ENCODE data around the gene RASSF10. TPM values are rescaled to one million over a fixed set of nuclear protein-coding genes. Genes with fewer than 3 reads are reported as not detected.

The RASSF10 gene
- total and polyA plus RNA-seq, 2 experiments from 2014 or later, result not detected

DNA sequence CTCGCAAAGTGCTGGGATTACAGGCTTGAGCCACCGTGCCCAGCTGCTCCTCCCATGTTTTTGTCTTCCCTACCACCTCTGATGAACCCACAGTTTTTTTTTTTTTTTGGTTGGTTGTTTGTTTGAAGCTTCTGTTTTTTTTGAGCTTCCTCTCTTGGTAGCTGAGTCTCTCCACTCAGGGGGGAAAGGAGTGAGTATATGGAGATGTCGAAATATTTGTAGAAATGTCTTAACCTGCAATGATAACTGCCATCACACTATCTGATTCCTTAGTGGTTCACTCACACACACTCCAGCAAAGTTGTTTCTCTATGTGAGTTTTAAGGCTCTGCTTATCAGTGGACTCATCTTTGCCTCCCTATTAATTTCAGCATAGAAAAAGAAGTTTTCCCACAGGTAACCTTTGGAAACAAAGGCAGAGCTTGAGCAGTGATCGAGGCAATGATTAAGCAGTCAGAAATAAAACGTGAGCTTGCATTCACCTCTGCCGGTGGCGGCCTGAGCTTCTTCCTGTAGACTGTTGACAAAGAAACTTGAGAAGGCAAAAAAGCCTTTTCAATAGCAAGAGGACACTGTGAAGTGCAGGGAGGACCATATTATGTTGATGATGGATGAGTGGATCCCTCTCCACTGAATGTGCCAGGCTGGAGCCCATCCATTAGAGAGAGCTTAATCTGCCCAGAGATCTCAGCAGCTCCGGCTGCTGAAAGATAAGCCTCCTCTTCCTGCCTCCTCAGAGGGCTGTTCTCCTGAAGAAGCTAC, 29.0 kb upstream of the RASSF10 start:
- TF ChIP-seq EZH2phosphoT487 (IDR thresholded peaks at IDR 0.05; ENCODE audit: insufficient read depth, low read depth) (no peak), EZH2 (IDR thresholded peaks at IDR 0.05; ENCODE audit: insufficient read depth, poor library complexity, severe bottlenecking) (no peak)
- in situ Hi-C loops (cut with MboI), result no loop called here

DNA sequence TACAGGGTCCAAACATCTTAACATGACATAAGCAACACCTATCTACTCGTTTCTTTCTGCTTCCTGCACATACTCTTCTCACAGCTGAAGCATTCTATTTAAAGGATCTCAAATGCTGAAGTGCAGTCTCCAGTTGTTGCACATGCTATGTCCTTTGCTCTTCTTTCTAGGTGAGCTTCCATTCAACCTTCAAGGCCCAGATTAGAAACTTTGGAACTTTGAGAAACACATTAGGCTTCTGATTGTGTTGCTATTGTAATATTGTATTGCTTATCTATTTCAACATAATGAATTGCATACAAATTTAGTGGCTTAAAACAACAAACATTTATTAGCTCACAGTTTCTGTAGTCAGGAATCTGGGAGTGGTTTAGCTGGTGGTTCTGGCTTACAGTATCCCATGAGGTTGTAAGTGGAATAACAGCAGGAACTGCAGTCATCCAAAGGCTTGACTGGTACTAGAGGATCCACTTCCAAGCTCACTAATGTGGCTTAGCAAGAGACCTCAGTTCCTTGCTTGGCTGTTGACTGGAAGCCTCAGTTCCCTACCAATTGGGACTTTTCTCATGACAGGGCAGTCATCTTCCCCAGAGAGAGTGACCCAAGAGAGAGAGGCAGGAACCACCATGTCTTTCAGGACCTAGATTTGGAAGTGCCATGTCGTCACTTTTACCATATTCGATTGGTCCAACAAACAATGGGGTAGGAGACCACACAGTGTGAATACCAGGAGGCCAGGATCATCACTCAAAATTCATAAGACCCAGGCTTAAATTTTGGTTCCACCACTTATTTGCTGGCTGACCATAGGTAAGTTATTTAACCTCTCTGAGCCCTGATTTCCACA, 27.2 kb upstream of the RASSF10 start:
- WGBS, 2 experiments (ENCODE audit: low coverage in 1 of 2, low lambda C conversion rate in 2 of 2, missing lambda C conversion rate in 2 of 2), result 53 to 69% methylated on average over 3 of the region's 3 CpGs
- H3K4me1 ChIP-seq (ENCODE audit: insufficient read depth), result no peaks in the 10 kb centered on the region
- no peak overlapping the region for H3K4me3 ChIP-seq
- H2AFZ ChIP-seq, result no peak overlapping the region
- no peaks in the 10 kb centered on the region for H3F3A ChIP-seq (ENCODE audit: insufficient read depth)
- H4K20me1 ChIP-seq (ENCODE audit: insufficient read depth), result no peaks in the 10 kb centered on the region
- H3K79me2 ChIP-seq (ENCODE audit: insufficient read depth), result no peaks in the 10 kb centered on the region
- no peak overlapping the region for H3K27ac ChIP-seq
- H3K36me3 ChIP-seq (ENCODE audit: low read depth), result no peaks in the 10 kb centered on the region
- H3K9me2 ChIP-seq (ENCODE audit: insufficient read depth), result no peaks in the 10 kb centered on the region
- no peak overlapping the region for H3K4me2 ChIP-seq (ENCODE audit: unreplicated experiment)
- H3K9me3 ChIP-seq (ENCODE audit: low read depth), result no peaks in the 10 kb centered on the region
- TF ChIP-seq EZH2 (IDR thresholded peaks at IDR 0.05; ENCODE audit: insufficient read depth, poor library complexity, severe bottlenecking) (no peak), EZH2phosphoT487 (IDR thresholded peaks at IDR 0.05; ENCODE audit: insufficient read depth, low read depth) (no peak)
- peaks cover 42% of the 10 kb centered on the region for H3K27me3 ChIP-seq (replicated peaks; ENCODE audit: insufficient read depth)
- H3K9ac ChIP-seq, result no peak overlapping the region
- peak; percentile 31 for DNase-seq
- in situ Hi-C loops (cut with MboI), result no loop called here

More for the DNA sequence above, 29.0 kb upstream of the RASSF10 start:
- peaks cover 36% of the 10 kb centered on the region for H3K27me3 ChIP-seq (replicated peaks; ENCODE audit: insufficient read depth)
- H3K4me2 ChIP-seq (ENCODE audit: unreplicated experiment), result no peak overlapping the region
- 55 to 56% methylated on average over 7 to 8 of the region's 8 CpGs for WGBS, 2 experiments (ENCODE audit: low coverage in 1 of 2, low lambda C conversion rate in 2 of 2, missing lambda C conversion rate in 2 of 2)
- H3K36me3 ChIP-seq (ENCODE audit: low read depth), result no peaks in the 10 kb centered on the region
- H3K4me3 ChIP-seq, result no peak overlapping the region
- no peaks in the 10 kb centered on the region for H3K79me2 ChIP-seq (ENCODE audit: insufficient read depth)
- H3K9me3 ChIP-seq (ENCODE audit: low read depth), result no peaks in the 10 kb centered on the region
- H4K20me1 ChIP-seq (ENCODE audit: insufficient read depth), result no peaks in the 10 kb centered on the region
- H3K9ac ChIP-seq, result no peak overlapping the region
- H2AFZ ChIP-seq, result no peak overlapping the region
- H3F3A ChIP-seq (ENCODE audit: insufficient read depth), result no peaks in the 10 kb centered on the region
- H3K27ac ChIP-seq, result no peak overlapping the region
- H3K9me2 ChIP-seq (ENCODE audit: insufficient read depth), result no peaks in the 10 kb centered on the region
- no peaks in the 10 kb centered on the region for H3K4me1 ChIP-seq (ENCODE audit: insufficient read depth)
- no peak for DNase-seq

DNA sequence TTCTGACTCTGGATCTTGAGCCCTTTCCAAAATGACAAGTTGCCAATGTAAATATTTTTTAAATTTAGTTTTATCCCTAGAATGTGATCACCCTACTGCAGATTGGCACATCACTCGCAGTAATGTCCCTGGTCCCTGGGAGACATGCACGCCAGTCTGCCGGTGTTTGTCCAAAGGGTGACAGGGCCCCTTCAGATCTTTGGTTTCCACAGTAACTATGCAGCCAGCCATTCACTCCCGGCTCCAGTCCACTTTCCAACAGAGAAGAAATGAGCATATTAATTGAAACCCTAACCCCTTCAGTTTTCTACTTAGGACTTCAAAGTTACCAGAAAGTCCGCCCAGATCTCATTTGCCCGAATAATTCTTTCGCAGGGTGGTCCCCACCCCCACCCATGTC, 25.8 kb upstream of the RASSF10 start:
- Histone ChIP-seq H3K79me2 (ENCODE audit: insufficient read depth) (no peaks in the 10 kb centered on the region), H3K4me2 (ENCODE audit: unreplicated experiment) (no peak overlapping the region), H3K9me2 (ENCODE audit: insufficient read depth) (no peaks in the 10 kb centered on the region), H3F3A (ENCODE audit: insufficient read depth) (no peaks in the 10 kb centered on the region), H4K20me1 (ENCODE audit: insufficient read depth) (no peaks in the 10 kb centered on the region), H3K27me3 (replicated peaks; ENCODE audit: insufficient read depth) (peaks cover 33% of the 10 kb centered on the region), H2AFZ (no peak overlapping the region), H3K27ac (no peak overlapping the region), H3K36me3 (ENCODE audit: low read depth) (no peaks in the 10 kb centered on the region), H3K4me1 (ENCODE audit: insufficient read depth) (no peaks in the 10 kb centered on the region), H3K9ac (no peak overlapping the region), H3K9me3 (ENCODE audit: low read depth) (no peaks in the 10 kb centered on the region), H3K4me3 (no peak overlapping the region)
- TF ChIP-seq EZH2phosphoT487 (IDR thresholded peaks at IDR 0.05; ENCODE audit: insufficient read depth, low read depth) (no peak), EZH2 (IDR thresholded peaks at IDR 0.05; ENCODE audit: insufficient read depth, poor library complexity, severe bottlenecking) (no peak)
- in situ Hi-C loops (cut with MboI), result no loop called here
- 52 to 58% methylated on average over 7 of the region's 7 CpGs for WGBS, 2 experiments (ENCODE audit: low coverage in 1 of 2, low lambda C conversion rate in 2 of 2, missing lambda C conversion rate in 2 of 2)
- DNase-seq, result no peak

DNA sequence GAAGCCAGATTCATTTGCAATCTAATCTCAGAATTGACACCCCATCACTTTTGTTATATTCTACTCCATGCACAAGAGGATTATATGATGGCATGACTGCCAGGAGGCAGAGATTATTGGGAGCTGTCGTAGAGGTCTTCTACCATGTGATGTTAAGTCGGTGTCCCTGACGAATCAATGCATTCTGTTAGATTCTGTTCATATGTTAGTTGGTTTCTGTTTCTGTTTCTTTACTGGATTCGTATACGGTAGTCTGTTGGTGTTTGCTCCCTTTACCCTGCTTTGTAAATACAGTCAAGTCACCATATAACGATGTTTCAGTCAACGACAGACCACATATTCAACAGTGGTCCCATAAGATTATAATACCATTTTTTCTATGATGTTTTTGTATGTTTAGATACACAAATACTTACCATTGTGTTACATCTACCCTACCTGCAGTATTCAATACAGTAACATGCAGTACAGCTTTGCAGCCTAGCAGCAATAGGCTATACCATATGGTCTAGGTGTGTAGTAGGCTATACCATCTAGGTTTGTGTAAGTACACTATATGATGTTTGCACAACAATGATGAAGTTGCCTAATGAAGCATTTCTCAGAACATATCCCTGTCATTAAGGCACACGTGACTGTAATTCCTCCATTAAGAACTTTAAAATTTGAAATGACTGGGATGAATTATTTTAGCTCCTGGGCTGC, 22.8 kb upstream of the RASSF10 start:
- Histone ChIP-seq H3F3A (ENCODE audit: insufficient read depth) (no peaks in the 10 kb centered on the region), H3K9me2 (ENCODE audit: insufficient read depth) (no peaks in the 10 kb centered on the region), H3K9ac (no peak overlapping the region), H3K4me3 (no peak overlapping the region), H3K4me2 (ENCODE audit: unreplicated experiment) (no peak overlapping the region), H3K9me3 (ENCODE audit: low read depth) (no peaks in the 10 kb centered on the region), H3K27ac (no peak overlapping the region), H2AFZ (no peak overlapping the region), H3K27me3 (replicated peaks; ENCODE audit: insufficient read depth) (peaks cover 21% of the 10 kb centered on the region), H3K79me2 (ENCODE audit: insufficient read depth) (no peaks in the 10 kb centered on the region), H3K36me3 (ENCODE audit: low read depth) (no peaks in the 10 kb centered on the region), H3K4me1 (ENCODE audit: insufficient read depth) (no peaks in the 10 kb centered on the region), H4K20me1 (ENCODE audit: insufficient read depth) (no peaks in the 10 kb centered on the region)
- DNase-seq, result no peak
- in situ Hi-C loops (cut with MboI), result no loop called here
- TF ChIP-seq EZH2 (IDR thresholded peaks at IDR 0.05; ENCODE audit: insufficient read depth, poor library complexity, severe bottlenecking) (no peak), EZH2phosphoT487 (IDR thresholded peaks at IDR 0.05; ENCODE audit: insufficient read depth, low read depth) (no peak)
- 63 to 66% methylated on average over 8 of the region's 8 CpGs for WGBS, 2 experiments (ENCODE audit: low coverage in 1 of 2, low lambda C conversion rate in 2 of 2, missing lambda C conversion rate in 2 of 2)

Data from GM23248 (cell line).